GM12874 (cell line): Measurements from ENCODE around the gene DGKI.

ENCODE experiments used
- TF ChIP-seq, protein P1 (sequence below): IDR thresholded peaks from 2 replicates; pipeline ENCODE4 v1.5.1; 2011; ENCODE audit warnings: low read depth, mild to moderate bottlenecking, control low read depth, low read length, moderate library complexity; ENCODE audit not compliant: insufficient read depth

DGKI gene

DNA sequence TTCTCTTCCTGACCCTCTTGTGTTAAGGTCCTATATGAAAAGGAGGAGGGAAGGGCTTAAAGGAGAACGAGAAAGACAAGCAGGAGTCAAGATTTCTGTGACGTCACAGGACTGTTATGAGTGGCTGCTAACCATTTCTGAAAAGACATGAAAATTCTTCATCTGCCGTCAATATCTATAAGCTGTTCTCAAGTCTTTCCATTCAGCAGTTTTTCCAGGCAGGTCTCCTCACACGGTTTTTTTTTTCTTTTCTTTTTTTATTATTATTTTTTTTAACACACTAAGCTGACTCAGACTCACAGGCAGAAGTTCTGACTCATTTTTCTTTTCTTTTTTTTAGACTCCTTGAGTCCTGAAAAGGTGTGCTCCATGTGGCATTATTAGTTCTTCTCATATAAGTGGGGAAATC lies 72.0 kb downstream of the DGKI start:
- TF ChIP-seq, protein P1, sequence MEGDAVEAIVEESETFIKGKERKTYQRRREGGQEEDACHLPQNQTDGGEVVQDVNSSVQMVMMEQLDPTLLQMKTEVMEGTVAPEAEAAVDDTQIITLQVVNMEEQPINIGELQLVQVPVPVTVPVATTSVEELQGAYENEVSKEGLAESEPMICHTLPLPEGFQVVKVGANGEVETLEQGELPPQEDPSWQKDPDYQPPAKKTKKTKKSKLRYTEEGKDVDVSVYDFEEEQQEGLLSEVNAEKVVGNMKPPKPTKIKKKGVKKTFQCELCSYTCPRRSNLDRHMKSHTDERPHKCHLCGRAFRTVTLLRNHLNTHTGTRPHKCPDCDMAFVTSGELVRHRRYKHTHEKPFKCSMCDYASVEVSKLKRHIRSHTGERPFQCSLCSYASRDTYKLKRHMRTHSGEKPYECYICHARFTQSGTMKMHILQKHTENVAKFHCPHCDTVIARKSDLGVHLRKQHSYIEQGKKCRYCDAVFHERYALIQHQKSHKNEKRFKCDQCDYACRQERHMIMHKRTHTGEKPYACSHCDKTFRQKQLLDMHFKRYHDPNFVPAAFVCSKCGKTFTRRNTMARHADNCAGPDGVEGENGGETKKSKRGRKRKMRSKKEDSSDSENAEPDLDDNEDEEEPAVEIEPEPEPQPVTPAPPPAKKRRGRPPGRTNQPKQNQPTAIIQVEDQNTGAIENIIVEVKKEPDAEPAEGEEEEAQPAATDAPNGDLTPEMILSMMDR: no peak

DNA sequence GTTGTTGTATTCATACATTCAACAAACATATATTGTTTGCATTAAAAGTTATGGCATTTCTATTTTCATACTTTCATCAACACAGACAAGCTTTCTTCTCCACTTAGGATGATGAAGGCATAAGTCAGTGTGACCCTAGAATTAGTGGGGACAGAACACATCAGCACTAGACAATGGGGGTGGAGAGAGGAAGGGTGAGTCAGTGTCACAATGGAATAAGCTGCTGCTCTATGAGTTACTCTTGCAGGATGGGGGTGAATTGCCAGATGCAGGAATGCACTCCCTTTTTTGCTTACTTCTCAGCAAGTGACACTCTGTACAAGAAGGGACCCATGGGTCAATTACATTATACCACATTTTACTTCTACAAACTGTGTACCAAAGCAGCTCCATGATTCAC lies 74.0 kb downstream of the DGKI start:
- TF ChIP-seq, protein P1: no peak

DNA sequence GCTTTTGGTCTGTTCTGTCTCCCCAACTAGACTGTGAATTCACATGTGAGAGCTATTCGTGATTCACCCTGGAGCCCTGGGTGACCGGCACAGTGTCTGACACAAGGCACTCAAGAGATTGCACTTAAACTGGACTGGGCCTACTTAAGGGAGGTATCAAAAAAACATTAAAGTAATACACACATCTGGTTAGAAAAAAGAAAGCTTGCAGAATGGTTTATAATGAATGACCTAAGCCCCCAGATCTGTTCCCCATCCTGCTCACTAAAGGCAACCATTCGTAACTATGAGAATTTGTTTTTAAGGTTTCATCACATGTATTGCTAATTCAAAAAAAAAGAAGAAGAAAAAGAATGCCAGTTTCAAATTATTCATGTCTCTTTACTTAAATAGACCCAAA lies 74.5 kb downstream of the DGKI start:
- TF ChIP-seq, protein P1: no peak

DNA sequence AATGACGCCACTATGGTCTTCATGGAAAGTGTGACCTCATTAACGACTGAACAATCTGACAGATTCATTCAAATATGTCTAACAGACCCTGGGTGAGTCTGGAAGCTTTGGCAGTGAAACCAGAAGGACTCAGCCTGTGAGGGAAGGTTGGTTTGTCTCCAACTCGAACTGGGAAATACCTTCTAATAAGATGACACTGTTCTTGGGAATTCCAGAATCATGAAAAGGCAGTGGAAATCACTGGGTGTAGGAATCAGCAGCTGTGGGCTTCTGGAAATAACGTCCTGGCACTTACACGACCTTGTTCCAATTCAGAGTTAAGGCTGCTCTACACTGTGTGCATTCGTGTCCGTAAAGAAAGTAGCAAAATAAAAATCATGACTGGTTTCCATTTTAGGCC lies 75.1 kb downstream of the DGKI start:
- TF ChIP-seq, protein P1: no peak

DNA sequence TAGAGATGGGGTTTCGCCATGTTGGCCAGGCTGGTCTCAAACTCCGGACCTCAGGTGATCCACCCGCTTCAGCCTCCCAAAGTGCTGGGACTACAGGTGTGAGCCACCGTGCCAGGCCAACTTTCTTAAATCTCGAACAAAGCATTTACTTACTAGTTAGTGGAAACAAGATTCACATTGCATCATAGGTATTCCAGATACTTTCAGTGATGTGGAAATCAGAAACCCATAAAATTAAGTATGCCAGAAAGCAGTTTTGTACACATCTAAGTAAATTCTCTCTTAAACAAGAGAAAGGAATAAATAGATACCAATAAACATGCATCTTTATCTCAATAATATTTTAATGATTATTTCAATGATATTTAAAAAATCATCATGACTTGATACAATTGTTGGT lies 75.5 kb downstream of the DGKI start:
- TF ChIP-seq, protein P1: no peak

DNA sequence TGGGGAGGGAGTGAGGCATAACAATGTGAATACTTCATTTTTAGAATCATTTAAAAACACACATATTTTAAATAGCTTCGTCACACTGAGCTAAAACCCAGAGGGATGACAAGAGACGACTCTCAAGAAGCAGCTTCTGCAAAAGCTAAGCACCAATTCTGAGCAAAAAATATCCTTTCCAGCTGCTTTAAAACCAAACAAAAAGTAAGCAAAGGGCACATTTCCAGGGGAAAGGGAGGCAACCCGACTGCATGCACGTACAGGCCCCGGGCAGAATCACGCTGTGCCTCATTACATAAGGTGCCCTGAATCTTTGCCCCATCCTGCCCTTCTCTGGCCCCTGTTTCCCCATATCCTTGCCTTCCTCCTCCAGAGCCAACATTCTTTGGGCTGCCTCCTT lies 78.4 kb downstream of the DGKI start:
- TF ChIP-seq, protein P1: no peak

DNA sequence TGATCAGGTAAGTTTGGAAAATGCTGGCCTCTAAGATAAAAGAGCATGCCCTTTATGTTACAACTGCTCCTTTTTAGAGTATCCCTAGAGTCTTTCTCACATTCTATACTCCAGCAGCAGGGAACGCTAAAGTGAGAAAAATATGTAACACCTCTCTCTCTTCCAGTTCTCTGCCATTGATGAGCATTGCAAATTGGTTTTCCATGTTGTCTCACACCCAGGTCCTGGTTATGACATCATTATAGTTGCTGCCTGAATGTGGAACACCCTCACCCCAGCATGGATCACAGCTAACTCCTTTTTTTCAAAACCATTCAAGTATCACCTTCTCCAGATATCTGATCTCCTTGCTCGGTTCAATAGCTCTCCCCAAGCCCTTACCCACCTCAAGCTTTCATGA lies 84.4 kb downstream of the DGKI start:
- TF ChIP-seq, protein P1: no peak

DNA sequence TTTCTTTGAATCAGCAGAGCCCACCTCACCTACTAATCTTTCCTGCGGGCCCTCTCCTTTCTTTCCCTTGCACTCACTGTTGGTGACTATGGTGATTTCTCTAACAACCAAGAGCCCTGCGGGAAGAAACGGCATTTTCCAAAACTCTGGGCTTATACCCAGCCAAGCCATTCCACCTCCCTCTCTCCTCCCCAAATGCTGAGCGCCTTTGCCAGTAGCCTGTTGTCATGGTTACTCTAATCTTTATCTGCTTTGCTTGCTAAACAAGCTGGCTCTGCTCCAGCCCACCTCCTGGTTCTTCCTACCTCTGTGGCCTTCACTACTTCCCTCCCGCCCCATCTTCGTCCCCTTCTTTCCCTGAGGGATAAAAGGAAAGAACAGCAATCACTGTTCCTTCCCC lies 86.7 kb downstream of the DGKI start:
- TF ChIP-seq, protein P1: no peak
